Right forelimb (tissue), 1 donor: Measurements from ENCODE around the gene SSR1.

Source experiments
- DNase-seq: peaks from one replicate; pipeline ENCODE4 v3.0.0-alpha.2; 2018

The SSR1 gene

GRCh38 chr6:7236306-7237209 is 76.4 kb downstream of the SSR1 start:
- no peak for DNase-seq

GRCh38 chr6:7235712-7236305 is 77.2 kb downstream of the SSR1 start:
- DNase-seq = no peak

GRCh38 chr6:7234547-7234946 is 78.5 kb downstream of the SSR1 start:
- DNase-seq = no peak

GRCh38 chr6:7232351-7232750 is 80.6 kb downstream of the SSR1 start:
- no peak for DNase-seq

GRCh38 chr6:7230956-7231713 is 81.9 kb downstream of the SSR1 start:
- no peak for DNase-seq

GRCh38 chr6:7230327-7230691 is 82.7 kb downstream of the SSR1 start:
- no peak for DNase-seq

GRCh38 chr6:7229376-7230326 is 83.3 kb downstream of the SSR1 start:
- no peak for DNase-seq

- no peak for DNase-seq
These were observed 84.2 kb downstream of the SSR1 start for GRCh38 chr6:7228662-7229375.

GRCh38 chr6:7224731-7225130 is 88.3 kb downstream of the SSR1 start:
- no peak for DNase-seq

- DNase-seq = no peak
These were observed 90.8 kb downstream of the SSR1 start for GRCh38 chr6:7222197-7222596.

GRCh38 chr6:7219310-7219709 is 93.7 kb downstream of the SSR1 start:
- DNase-seq = no peak

- DNase-seq = no peak
These were observed 94.5 kb downstream of the SSR1 start for GRCh38 chr6:7218406-7218988.
